ENCODE results near the gene BACH1. TPM values are rescaled to one million over a fixed set of nuclear protein-coding genes. Genes with fewer than 3 reads are reported as not detected.

The BACH1 gene
- total RNA-seq, 1 donor from 2014 or later, result 12.7 TPM

DNA sequence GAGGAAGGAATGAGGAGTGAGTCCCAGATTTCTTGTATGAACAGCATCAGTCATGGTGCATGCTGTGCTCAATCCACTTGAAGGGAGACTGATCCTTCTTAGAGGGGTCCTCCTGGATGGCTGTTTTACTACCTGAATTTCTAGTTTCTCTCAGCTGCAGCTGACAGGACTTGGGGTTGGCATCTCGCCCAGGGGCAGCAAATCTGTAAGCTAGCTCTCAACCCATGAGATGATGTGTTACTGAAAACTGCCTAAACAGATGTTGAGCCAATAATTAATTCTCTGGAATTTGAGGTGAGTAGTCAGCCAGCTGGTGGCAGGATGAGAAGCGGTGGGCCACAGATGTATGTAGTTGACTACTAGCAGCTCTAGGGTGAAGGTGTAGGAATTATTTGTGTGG lies 19.6 kb downstream of the BACH1 start:
- DNase-seq (ENCODE audit: low spot score in 2 of 2), result no peak
- no peak overlapping the region for H3K27ac ChIP-seq
- intact Hi-C loops (cut with DNase I), result no loop called here
- H3K36me3 ChIP-seq, result peaks cover 5 to 17% of the 10 kb centered on the region in 2 donors
- H3K27me3 ChIP-seq, result no peaks in the 10 kb centered on the region
- TF ChIP-seq, protein P1, sequence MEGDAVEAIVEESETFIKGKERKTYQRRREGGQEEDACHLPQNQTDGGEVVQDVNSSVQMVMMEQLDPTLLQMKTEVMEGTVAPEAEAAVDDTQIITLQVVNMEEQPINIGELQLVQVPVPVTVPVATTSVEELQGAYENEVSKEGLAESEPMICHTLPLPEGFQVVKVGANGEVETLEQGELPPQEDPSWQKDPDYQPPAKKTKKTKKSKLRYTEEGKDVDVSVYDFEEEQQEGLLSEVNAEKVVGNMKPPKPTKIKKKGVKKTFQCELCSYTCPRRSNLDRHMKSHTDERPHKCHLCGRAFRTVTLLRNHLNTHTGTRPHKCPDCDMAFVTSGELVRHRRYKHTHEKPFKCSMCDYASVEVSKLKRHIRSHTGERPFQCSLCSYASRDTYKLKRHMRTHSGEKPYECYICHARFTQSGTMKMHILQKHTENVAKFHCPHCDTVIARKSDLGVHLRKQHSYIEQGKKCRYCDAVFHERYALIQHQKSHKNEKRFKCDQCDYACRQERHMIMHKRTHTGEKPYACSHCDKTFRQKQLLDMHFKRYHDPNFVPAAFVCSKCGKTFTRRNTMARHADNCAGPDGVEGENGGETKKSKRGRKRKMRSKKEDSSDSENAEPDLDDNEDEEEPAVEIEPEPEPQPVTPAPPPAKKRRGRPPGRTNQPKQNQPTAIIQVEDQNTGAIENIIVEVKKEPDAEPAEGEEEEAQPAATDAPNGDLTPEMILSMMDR (IDR thresholded peaks at IDR 0.05), result no peak
- H3K9me3 ChIP-seq, result no peaks in the 10 kb centered on the region
- no peak overlapping the region for H3K4me3 ChIP-seq
- peaks cover 0 to 21% of the 10 kb centered on the region in 2 donors for H3K4me1 ChIP-seq

DNA sequence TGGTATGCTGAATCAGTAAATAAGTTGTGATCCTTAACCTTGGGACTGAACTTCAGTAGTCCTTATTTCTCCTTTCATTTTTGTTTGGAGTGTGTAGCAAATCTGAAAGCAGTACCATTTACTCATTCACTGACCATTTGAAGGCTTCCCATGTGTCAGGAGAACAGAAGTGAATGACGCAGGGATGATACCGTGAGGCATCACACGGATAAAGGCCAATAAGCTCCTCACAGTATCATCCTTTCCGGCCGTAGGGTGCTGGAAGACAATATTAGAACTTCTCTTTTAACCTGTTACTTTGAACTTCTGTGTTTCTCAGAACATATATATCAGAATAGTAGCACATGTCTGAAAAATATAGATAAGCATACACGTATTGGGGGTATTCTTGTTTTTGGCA lies 21.3 kb downstream of the BACH1 start:
- peaks cover 8 to 20% of the 10 kb centered on the region in 2 donors for H3K36me3 ChIP-seq
- intact Hi-C loops (cut with DNase I), result no loop called here
- TF ChIP-seq, protein P1 (IDR thresholded peaks at IDR 0.05), result no peak
- H3K27me3 ChIP-seq, result no peaks in the 10 kb centered on the region
- peaks cover 0 to 18% of the 10 kb centered on the region in 2 donors for H3K4me1 ChIP-seq
- no peak for DNase-seq (ENCODE audit: low spot score in 2 of 2)
- no peak overlapping the region for H3K27ac ChIP-seq
- no peaks in the 10 kb centered on the region for H3K9me3 ChIP-seq
- no peak overlapping the region for H3K4me3 ChIP-seq

DNA sequence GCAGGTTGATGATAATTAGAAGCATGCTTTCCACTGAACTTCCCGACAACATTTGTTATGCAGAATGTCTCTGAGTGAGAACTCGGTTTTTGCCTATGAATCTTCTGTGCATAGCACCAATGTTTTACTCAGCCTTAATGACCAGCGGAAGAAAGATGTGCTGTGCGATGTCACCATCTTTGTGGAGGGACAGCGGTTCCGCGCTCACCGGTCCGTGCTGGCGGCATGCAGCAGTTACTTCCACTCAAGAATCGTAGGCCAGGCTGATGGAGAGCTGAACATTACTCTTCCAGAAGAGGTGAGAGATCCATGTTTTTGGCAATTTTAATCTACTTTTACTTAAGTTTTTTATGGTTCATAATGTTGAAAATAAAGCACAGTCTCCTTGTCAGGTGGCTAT lies 22.5 kb downstream of the BACH1 start:
- no peak for DNase-seq (ENCODE audit: low spot score in 2 of 2)
- Histone ChIP-seq H3K27me3 (no peaks in the 10 kb centered on the region), H3K27ac (no peak overlapping the region), H3K4me1 (peaks cover 0 to 14% of the 10 kb centered on the region in 2 donors), H3K9me3 (no peaks in the 10 kb centered on the region), H3K4me3 (no peak overlapping the region), H3K36me3 (peaks cover 8 to 24% of the 10 kb centered on the region in 2 donors)
- intact Hi-C loops (cut with DNase I), result no loop called here
- TF ChIP-seq, protein P1 (IDR thresholded peaks at IDR 0.05), result no peak

DNA sequence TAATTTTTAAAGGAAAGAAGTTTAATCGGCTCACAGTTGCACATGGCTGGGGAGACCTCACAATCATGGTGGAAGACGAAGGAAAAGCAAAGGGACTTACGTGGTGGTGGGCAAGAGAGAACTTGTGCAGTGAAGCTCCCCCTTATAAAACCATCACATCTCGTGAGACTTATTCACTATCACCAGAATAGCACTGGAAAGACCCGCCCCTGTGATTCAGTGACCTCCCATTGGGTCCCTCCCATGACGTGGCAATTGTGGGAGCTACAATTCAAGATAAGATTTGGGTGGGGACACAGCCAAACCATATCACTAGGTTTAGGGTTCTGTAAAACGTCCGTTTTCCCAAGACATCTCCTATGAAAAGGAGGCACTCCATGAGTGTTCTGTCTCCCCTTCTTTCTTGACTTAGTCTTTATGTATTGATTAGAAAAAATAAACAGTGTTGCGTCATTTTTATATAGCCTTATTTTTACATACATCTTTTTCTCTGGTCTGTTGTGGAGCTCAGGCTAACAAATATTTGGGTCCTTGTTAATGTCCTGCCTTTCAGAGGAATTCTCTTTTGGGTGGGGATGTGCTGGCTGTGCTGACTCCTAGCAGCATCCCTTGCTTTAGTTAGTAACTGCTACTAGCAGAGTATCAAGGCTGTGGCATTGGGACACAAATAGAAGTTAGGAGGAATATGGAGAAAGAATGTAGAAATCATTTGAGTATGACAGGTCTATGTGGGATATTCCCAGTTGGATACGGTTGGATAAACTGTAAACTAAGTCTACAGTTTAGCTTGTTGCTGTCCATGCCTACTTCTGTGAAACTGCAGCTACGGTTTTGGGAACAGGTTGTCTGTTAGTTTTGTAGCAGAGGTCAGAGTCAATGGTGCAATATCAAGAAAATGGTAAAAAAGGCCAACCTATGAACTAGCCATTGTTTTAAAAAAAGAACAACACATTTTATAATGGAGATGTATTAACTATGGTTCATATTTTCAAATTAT lies 23.5 kb downstream of the BACH1 start:
- DNase-seq (ENCODE audit: low spot score in 2 of 2), result no peak
- peaks cover 0 to 5% of the 10 kb centered on the region in 2 donors for H3K4me1 ChIP-seq
- no peak overlapping the region for H3K4me3 ChIP-seq
- H3K9me3 ChIP-seq, result no peaks in the 10 kb centered on the region
- H3K36me3 ChIP-seq, result peaks cover 16 to 34% of the 10 kb centered on the region in 2 donors
- no peaks in the 10 kb centered on the region for H3K27me3 ChIP-seq
- H3K27ac ChIP-seq, result no peak overlapping the region
- intact Hi-C loops (cut with DNase I), result no loop called here
- TF ChIP-seq, protein P1 (IDR thresholded peaks at IDR 0.05), result no peak

DNA sequence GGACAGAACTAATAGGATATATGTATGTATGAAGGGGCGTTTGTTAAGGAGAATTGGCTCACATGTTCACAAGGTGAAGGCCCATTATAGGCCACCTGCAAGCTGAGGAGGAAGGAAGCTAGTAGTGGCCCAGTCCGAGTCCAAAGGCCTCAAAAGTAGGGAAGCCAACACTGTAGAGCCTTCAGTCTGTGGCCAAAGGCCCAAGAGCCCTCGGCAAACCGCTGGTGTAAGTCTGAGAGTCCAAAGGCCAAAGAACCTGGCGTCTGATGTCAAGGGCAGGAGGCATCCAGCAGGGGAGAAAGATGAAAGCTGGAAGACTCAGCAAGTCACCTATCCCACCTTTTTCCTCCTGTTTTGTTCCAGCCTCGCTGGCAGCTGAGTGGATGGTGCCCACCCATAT lies 24.5 kb downstream of the BACH1 start:
- Histone ChIP-seq H3K27me3 (no peaks in the 10 kb centered on the region), H3K4me1 (peaks cover 0 to 3% of the 10 kb centered on the region in 2 donors), H3K36me3 (peaks cover 22 to 40% of the 10 kb centered on the region in 2 donors), H3K4me3 (no peak overlapping the region), H3K27ac (no peak overlapping the region), H3K9me3 (no peaks in the 10 kb centered on the region)
- intact Hi-C loops (cut with DNase I), result no loop called here
- TF ChIP-seq, protein P1 (IDR thresholded peaks at IDR 0.05), result no peak
- no peak for DNase-seq (ENCODE audit: low spot score in 2 of 2)
